Left renal pelvis (tissue), 4 donors: ENCODE measurements around the gene RELT. TPM values are rescaled to one million over a fixed set of nuclear protein-coding genes. Genes with fewer than 3 reads are reported as not detected.
"Not testable (repeated sequence)": the region's sequence is repeated elsewhere in the genome, so short reads cannot be mapped to it uniquely, and the experiment has no call there.

Source experiments
- DNase-seq, 4 donors: peaks; one replicate each; pipeline ENCODE4 v3.0.0-alpha.2; 2013; ENCODE audit warnings: low read depth in 4 of 4, low spot score in 3 of 4
- polyA plus RNA-seq, 4 donors: library from polyadenylated mRNA; unstranded; fragments of 120-200 nt; gene quantifications; one replicate each; pipeline ENCODE4 v1.2.1, GENCODE V29; 2013; ENCODE audit not compliant: insufficient read length in 4 of 4

Gene RELT
- polyA plus RNA-seq, 4 donors = 2.2 to 4.9 (median 2.8) TPM

- DNase-seq = no peak
These were observed 48.9 kb downstream of the RELT start for GRCh38 chr11:73425108-73425507.

DNA sequence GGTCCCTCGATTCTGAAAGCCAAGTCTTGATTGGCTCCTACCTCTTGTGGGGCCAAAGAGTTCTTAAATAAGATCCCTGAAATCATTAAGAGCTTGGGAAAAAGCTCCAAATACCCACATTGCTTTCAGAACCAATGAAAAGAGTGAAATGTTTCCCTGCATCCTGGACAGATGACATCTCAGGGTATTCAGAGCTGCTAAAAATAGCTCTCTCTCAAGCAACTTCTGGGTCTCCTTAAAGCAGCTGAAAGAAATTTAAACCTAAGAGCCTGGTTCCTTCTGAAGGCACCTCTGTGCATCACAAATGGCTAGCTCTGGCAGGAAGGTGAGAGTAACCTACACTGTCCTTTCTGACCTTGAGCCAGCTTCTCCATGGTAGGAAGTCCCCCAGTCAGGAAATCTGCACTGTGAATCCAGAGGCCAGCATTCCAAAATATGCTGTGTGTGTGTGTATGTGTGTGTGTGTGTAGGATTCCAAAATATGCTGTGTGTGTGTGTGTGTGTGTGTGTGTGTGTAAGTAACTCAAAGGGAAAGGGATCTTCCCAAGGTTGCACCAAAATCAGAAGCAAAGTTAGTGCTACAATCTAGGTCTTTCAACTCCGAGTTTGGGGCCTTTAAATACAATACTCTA lies 50.1 kb downstream of the RELT start:
- DNase-seq = no peak

DNA sequence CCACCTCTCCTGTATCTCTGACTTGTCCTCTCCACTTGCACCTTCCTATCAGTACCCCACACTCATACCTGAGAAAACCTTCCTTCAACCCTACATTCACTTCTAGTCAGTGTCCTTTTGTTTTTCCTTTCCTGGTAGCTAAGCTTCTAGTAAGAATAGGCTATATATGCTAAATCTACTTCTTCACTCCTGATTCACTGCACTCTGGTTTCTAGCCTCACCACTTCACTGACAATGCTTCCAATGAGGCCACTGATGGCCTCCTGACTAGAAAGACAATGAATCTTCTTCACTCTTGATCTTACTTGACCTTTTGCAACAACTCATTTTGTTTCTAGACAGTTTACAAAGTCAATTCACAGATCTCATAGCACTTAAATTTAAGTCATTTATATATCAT lies 52.0 kb downstream of the RELT start:
- DNase-seq = no peak

GRCh38 chr11:73428699-73429098 lies 52.5 kb downstream of the RELT start:
- no peak for DNase-seq

DNA sequence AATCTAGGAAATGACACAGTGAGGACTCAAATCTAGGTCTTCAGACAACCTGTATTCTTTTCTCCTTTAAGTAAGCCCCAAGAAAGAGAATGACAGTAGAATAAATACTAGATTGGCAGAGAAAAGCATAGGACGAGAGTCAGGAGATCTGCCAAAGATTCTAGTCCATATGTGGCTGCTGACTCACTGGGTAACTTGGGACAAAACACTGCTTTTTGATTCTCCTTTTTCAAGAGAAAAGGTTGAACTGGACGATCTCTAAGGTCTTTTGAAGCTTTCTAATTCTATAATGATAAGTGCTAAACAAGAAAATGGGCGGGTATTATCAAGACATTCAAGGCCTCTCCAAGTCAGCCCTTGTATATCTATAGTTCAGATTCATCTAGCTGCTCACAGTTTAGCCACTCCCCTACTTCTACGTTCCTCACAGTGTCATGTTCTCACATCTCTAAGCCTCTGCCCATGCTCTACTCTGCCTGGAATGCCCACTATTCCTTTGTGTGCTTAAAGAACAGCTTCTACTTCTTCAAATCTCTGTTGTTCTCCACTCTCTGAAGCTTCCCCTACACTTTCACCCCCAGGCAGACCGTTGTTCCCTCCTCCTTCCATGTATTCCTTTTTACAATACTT lies 53.0 kb downstream of the RELT start:
- no peak for DNase-seq

GRCh38 chr11:73430326-73430725 lies 54.1 kb downstream of the RELT start:
- DNase-seq = no peak

- no peak for DNase-seq
These were observed 55.2 kb downstream of the RELT start for GRCh38 chr11:73431396-73431795.

- DNase-seq = not testable (repeated sequence)
These were observed 60.7 kb downstream of the RELT start for GRCh38 chr11:73436859-73437258.

DNA sequence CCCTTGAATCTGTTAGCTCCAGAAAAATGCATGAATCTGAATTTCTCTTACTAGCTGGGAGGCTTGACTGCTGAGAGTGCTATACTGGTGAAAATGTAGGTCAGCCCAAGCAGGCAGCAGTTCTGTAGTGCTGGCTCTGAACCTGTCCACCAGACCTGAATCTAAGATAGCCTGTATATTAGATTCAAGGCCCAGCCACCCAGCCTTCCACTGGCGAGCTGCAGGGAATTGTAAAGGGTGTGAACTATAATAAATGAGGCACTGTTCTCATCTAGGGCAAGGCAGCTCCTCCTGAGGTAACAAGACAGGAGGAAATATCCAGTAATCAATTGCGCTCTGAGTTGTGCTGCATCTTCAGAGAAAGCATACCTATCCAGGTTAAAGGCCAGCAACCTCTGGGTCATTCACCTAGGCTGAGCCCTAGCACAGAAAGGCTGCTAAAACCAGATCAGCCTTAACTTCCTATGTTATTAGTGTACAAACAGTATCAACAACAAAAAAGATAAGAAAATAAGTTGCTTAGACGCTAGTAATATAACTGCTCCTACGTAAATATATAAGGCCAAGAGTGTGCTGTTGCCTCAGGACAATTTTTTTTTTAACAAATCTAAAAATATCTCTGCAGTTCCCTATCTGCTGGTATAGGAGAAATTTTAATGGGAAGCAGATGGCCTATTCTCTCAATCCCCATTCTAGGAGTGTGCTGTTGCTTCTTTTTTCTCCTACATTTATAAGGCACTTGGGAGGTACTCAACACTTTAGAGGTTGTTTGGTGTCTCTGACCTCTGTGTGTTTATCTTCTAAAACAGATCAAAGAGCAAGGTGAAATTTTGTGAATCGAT lies 63.0 kb downstream of the RELT start:
- DNase-seq = no peak

GRCh38 chr11:73445980-73446379 lies 69.8 kb downstream of the RELT start:
- no peak for DNase-seq

GRCh38 chr11:73446766-73447165 lies 70.6 kb downstream of the RELT start:
- no peak for DNase-seq

Other genes starting within 250 kb of the RELT start
- 10 to 100 TPM; 38.9 to 53.8 (median 45.7) TPM for gene FCHSD2, start 234.1 kb upstream of the RELT start, polyA plus RNA-seq
- gene P2RY2, start 158.1 kb upstream of the RELT start, polyA plus RNA-seq = under 1 TPM; 0.07 to 0.84 (median 0.62) TPM
- gene P2RY6, start 104.1 kb upstream of the RELT start, polyA plus RNA-seq = 1 to 10 TPM in 2 of 4 donors, under 1 TPM in 2; 0.68 to 1.3 (median 1.0) TPM
- gene ARHGEF17, start 68.1 kb upstream of the RELT start, polyA plus RNA-seq = 100 to 1,000 TPM in 1 of 4 donors, 10 to 100 TPM in 3; 68.5 to 110 (median 81.9) TPM
- 10 to 100 TPM; 42.2 to 50.6 (median 46.0) TPM for gene FAM168A, start 221.7 kb downstream of the RELT start, polyA plus RNA-seq